Small intestine (tissue), 4 donors: ENCODE measurements around the gene PARP2. TPM values are rescaled to one million over a fixed set of nuclear protein-coding genes. Genes with fewer than 3 reads are reported as not detected.

Experiments
- polyA plus RNA-seq, 4 donors: library from polyadenylated mRNA; stranded (reverse) in 3 of 4; unstranded in 1 of 4; fragments of 200-250 nt in 3 of 4; fragments of 120-200 nt in 1 of 4; gene quantifications; one replicate each; pipeline versions ENCODE4 v1.2.1 to v1.2.3, GENCODE V29; 2013
- donor health status: healthy with polysubstance abuse.
- donor health status: Bipolar disorder and iron deficiency.
- donor health status: healthy.

The PARP2 gene
- polyA plus RNA-seq, 4 donors = 9.5 to 26.8 (median 14.2) TPM

Other genes with a start within 250 kb of the PARP2 start
- gene OR4K17, start 232.9 kb upstream of the PARP2 start, polyA plus RNA-seq = not detected
- gene OR4N5, start 204.8 kb upstream of the PARP2 start, polyA plus RNA-seq = not detected
- not detected for gene OR11G2, start 152.7 kb upstream of the PARP2 start, polyA plus RNA-seq
- not detected for gene OR11H6, start 119.9 kb upstream of the PARP2 start, polyA plus RNA-seq
- gene OR11H7, start 114.7 kb upstream of the PARP2 start, polyA plus RNA-seq = under 1 TPM in 1 of 4 donors, not detected in 3; 0.10 TPM
- gene OR11H4, start 104.3 kb upstream of the PARP2 start, polyA plus RNA-seq = not detected
- 10 to 100 TPM in 1 of 4 donors, 1 to 10 TPM in 3; 4.1 to 14.9 (median 5.6) TPM for gene TTC5, start 37.7 kb upstream of the PARP2 start, polyA plus RNA-seq
- 10 to 100 TPM; 43.5 to 67.9 (median 44.1) TPM for gene CCNB1IP1, start 10.4 kb upstream of the PARP2 start, polyA plus RNA-seq
- gene TEP1, start 69.9 kb downstream of the PARP2 start, polyA plus RNA-seq = 10 to 100 TPM; 32.9 to 87.4 (median 66.0) TPM
- under 1 TPM in 3 of 4 donors, not detected in 1; under 0.01 to 0.37 (median 0.07) TPM for gene KLHL33, start 92.5 kb downstream of the PARP2 start, polyA plus RNA-seq
- 10 to 100 TPM; 38.6 to 59.1 (median 45.8) TPM for gene OSGEP, start 111.2 kb downstream of the PARP2 start, polyA plus RNA-seq
- gene APEX1, start 111.6 kb downstream of the PARP2 start, polyA plus RNA-seq = 100 to 1,000 TPM; 122 to 216 (median 191) TPM
- gene PIP4P1, start 117.8 kb downstream of the PARP2 start, polyA plus RNA-seq = 10 to 100 TPM; 37.6 to 55.1 (median 49.2) TPM
- gene PNP, start 125.8 kb downstream of the PARP2 start, polyA plus RNA-seq = 100 to 1,000 TPM; 168 to 353 (median 202) TPM
- under 1 TPM in 1 of 4 donors, not detected in 3; 0.78 TPM for gene RNASE10, start 161.9 kb downstream of the PARP2 start, polyA plus RNA-seq
- gene RNASE9, start 217.4 kb downstream of the PARP2 start, polyA plus RNA-seq = not detected
- gene RNASE11, start 244.4 kb downstream of the PARP2 start, polyA plus RNA-seq = not detected
- gene RNASE12, start 247.7 kb downstream of the PARP2 start, polyA plus RNA-seq = not detected